Activated CD8-positive, alpha-beta T cell treated with anti-CD3 and anti-CD28 coated beads, Interleukin-2, amount 10 ng/mL, durations not matched to agents 7 days and 5 days (primary cell): ENCODE measurements around the gene KDM8. TPM values are rescaled to one million over a fixed set of nuclear protein-coding genes. Genes with fewer than 3 reads are reported as not detected.

Experiments used
- ATAC-seq: fragments of 150-1000 bp; cut with Tn5 transposase; one replicate; pipeline ENCODE4 v1.10.0; 2021; ENCODE audit warnings: moderate library complexity
- CTCF ChIA-PET: fragments of 350-600 bp; sonication (Branson Sonifier 250); formaldehyde crosslinking; loops from one replicate; lab custom pipeline; 2021; ENCODE audit warnings: antibody characterized with exemption; lab: Charles Lee
- POLR2A ChIA-PET: fragments of 350-600 bp; sonication (Branson Sonifier 250); formaldehyde crosslinking; loops from one replicate; lab custom pipeline; 2021; ENCODE audit warnings: antibody characterized with exemption; lab: Charles Lee
- DNase-seq: peaks from one replicate; pipeline ENCODE4 v3.0.0-alpha.2; 2020
- H3K27ac Mint-ChIP-seq: one replicate; pipeline ENCODE4 v1.8.0; 2021; ENCODE audit warnings: mild to moderate bottlenecking, mixed read lengths
- H3K27me3 Mint-ChIP-seq: one replicate; pipeline ENCODE4 v1.8.0; 2021; ENCODE audit warnings: low read depth, mixed read lengths
- H3K36me3 Mint-ChIP-seq: one replicate; pipeline ENCODE4 v1.8.0; 2021; ENCODE audit warnings: low read depth, mixed read lengths
- H3K4me1 Mint-ChIP-seq: one replicate; pipeline ENCODE4 v1.8.0; 2021; ENCODE audit warnings: low read depth, mixed read lengths
- H3K4me3 Mint-ChIP-seq: one replicate; pipeline ENCODE4 v1.8.0; 2021; ENCODE audit warnings: mild to moderate bottlenecking, mixed read lengths
- H3K9me3 Mint-ChIP-seq: one replicate; pipeline ENCODE4 v1.8.0; 2022; ENCODE audit warnings: mixed read lengths; ENCODE audit not compliant: insufficient read depth
- total RNA-seq, 2 experiments: library from RNA; stranded (reverse); gene quantifications; one replicate each; pipeline ENCODE4 v1.2.3, GENCODE V29; 2021

Gene KDM8
- total RNA-seq = 10 to 100 TPM; 14.7 to 15.0 TPM

- peak within 1 kb of the TSS; percentile 99 for H3K27ac Mint-ChIP-seq
- H3K9me3 Mint-ChIP-seq = no peaks in the 10 kb centered on the region
- ChIA-PET POLR2A (interaction anchor here (0.8 to 2.2 kb wide), 19 partner anchors 9 to 346 kb away, joined by 3 to 15 read pairs (median 6); partner anchors contain the start of genes GTF3C1 and KATNIP), CTCF (interaction anchor here (0.6 to 3.7 kb wide), 16 partner anchors 8 to 207 kb away, joined by 3 to 43 read pairs (median 6); no protein-coding TSS in a partner anchor)
- peak within 1 kb of the TSS; percentile 98 for H3K4me3 Mint-ChIP-seq
- peak; percentile 95 for ATAC-seq
- peaks cover 18% of the 10 kb centered on the region for H3K36me3 Mint-ChIP-seq
- peaks cover 58% of the 10 kb centered on the region for H3K4me1 Mint-ChIP-seq
- no peaks in the 10 kb centered on the region for H3K27me3 Mint-ChIP-seq
- DNase-seq = peak; percentile 100
Measured at GRCh38 chr16:27203507-27204311, at the start of gene KDM8. Gene KDM8 (plus strand): TSS chr16:27203526. CDS start chr16:27210124, 6,598 bp downstream.

- POLR2A ChIA-PET = no interaction called here
Measured at GRCh38 chr16:27154705-27155521, 48.4 kb upstream of the KDM8 start.

GRCh38 chr16:27156579-27156978 is 46.7 kb upstream of the KDM8 start:
- Mint-ChIP-seq H3K9me3 (peaks cover 3% of the 10 kb centered on the region), H3K27me3 (no peaks in the 10 kb centered on the region), H3K27ac (no peak overlapping the region), H3K4me3 (no peak overlapping the region), H3K36me3 (no peaks in the 10 kb centered on the region), H3K4me1 (peaks cover 13% of the 10 kb centered on the region)
- ChIA-PET POLR2A (no interaction called here), CTCF (interaction anchor here (1.0 to 4.1 kb wide), 10 partner anchors 9 to 300 kb away, joined by 3 to 40 read pairs (median 10); no protein-coding TSS in a partner anchor)
- ATAC-seq (no peak), DNase-seq (no peak)

More at GRCh38 chr16:27154705-27155521, 48.4 kb upstream of the KDM8 start:
- CTCF ChIA-PET = interaction anchor here (0.6 to 4.7 kb wide), 15 partner anchors 9 to 301 kb away, joined by 3 to 40 read pairs (median 6); no protein-coding TSS in a partner anchor
- DNase-seq = peak; percentile 76
- no peaks in the 10 kb centered on the region for H3K27me3 Mint-ChIP-seq
- H3K4me1 Mint-ChIP-seq = peaks cover 17% of the 10 kb centered on the region
- H3K9me3 Mint-ChIP-seq = no peaks in the 10 kb centered on the region
- H3K4me3 Mint-ChIP-seq = no peak overlapping the region
- no peaks in the 10 kb centered on the region for H3K36me3 Mint-ChIP-seq
- peak; percentile 76 for ATAC-seq
- H3K27ac Mint-ChIP-seq = no peak overlapping the region

GRCh38 chr16:27161398-27161797 is 41.9 kb upstream of the KDM8 start:
- Mint-ChIP-seq H3K27me3 (no peaks in the 10 kb centered on the region), H3K36me3 (peaks cover 2% of the 10 kb centered on the region), H3K27ac (no peak overlapping the region), H3K4me3 (no peak overlapping the region), H3K9me3 (peaks cover 3% of the 10 kb centered on the region), H3K4me1 (no peaks in the 10 kb centered on the region)
- DNase-seq (no peak), ATAC-seq (no peak)
- ChIA-PET POLR2A (no interaction called here), CTCF (interaction anchor here (2.6 kb wide), 1 partner anchor 8 kb away, joined by 12 read pairs; no protein-coding TSS in a partner anchor)

GRCh38 chr16:27164352-27164751 is 39.0 kb upstream of the KDM8 start:
- ATAC-seq (no peak), DNase-seq (no peak)
- Mint-ChIP-seq H3K4me3 (no peak overlapping the region), H3K27ac (no peak overlapping the region), H3K27me3 (peaks cover 4% of the 10 kb centered on the region), H3K4me1 (peaks cover 11% of the 10 kb centered on the region), H3K9me3 (peaks cover 3% of the 10 kb centered on the region), H3K36me3 (peaks cover 2% of the 10 kb centered on the region)
- POLR2A ChIA-PET = interaction anchor here (0.8 kb wide), 1 partner anchor 35 kb away, joined by 3 read pairs; no protein-coding TSS in a partner anchor
- CTCF ChIA-PET = interaction anchor here (4.5 to 4.9 kb wide), 2 partner anchors 9 to 15 kb away, joined by 12 to 31 read pairs; no protein-coding TSS in a partner anchor

GRCh38 chr16:27165576-27165975 is 37.8 kb upstream of the KDM8 start:
- Mint-ChIP-seq H3K36me3 (peaks cover 2% of the 10 kb centered on the region), H3K27ac (no peak overlapping the region), H3K4me1 (peaks cover 24% of the 10 kb centered on the region), H3K4me3 (no peak overlapping the region), H3K9me3 (peaks cover 3% of the 10 kb centered on the region), H3K27me3 (peaks cover 4% of the 10 kb centered on the region)
- ATAC-seq = no peak
- POLR2A ChIA-PET = no interaction called here
- no peak for DNase-seq
- CTCF ChIA-PET = interaction anchor here (1.1 to 4.9 kb wide), 4 partner anchors 8 to 201 kb away, joined by 4 to 31 read pairs (median 8); no protein-coding TSS in a partner anchor

GRCh38 chr16:27168790-27169189 is 34.5 kb upstream of the KDM8 start:
- peaks cover 50% of the 10 kb centered on the region for H3K4me1 Mint-ChIP-seq
- H3K4me3 Mint-ChIP-seq = no peak overlapping the region
- H3K27me3 Mint-ChIP-seq = peaks cover 4% of the 10 kb centered on the region
- H3K36me3 Mint-ChIP-seq = peaks cover 13% of the 10 kb centered on the region
- DNase-seq (no peak), ATAC-seq (no peak)
- POLR2A ChIA-PET = interaction anchor here (1.3 to 1.5 kb wide), 2 partner anchors 66 to 199 kb away, joined by 3 to 4 read pairs; no protein-coding TSS in a partner anchor
- CTCF ChIA-PET = interaction anchor here (1.1 to 3.7 kb wide), 15 partner anchors 8 to 284 kb away, joined by 3 to 40 read pairs (median 9); partner anchors contain the start of gene KDM8
- peak overlapping the region; percentile 31 for H3K27ac Mint-ChIP-seq
- H3K9me3 Mint-ChIP-seq = peaks cover 8% of the 10 kb centered on the region

- Mint-ChIP-seq H3K4me3 (peak overlapping the region; percentile 15), H3K4me1 (peaks cover 58% of the 10 kb centered on the region), H3K27me3 (peaks cover 4% of the 10 kb centered on the region), H3K9me3 (peaks cover 8% of the 10 kb centered on the region), H3K27ac (peak overlapping the region; percentile 72), H3K36me3 (peaks cover 13% of the 10 kb centered on the region)
- ATAC-seq (peak; percentile 86), DNase-seq (peak; percentile 84)
- ChIA-PET POLR2A (interaction anchor here (0.6 to 1.5 kb wide), 4 partner anchors 15 to 198 kb away, joined by 3 to 4 read pairs (median 3); no protein-coding TSS in a partner anchor), CTCF (interaction anchor here (0.7 to 3.7 kb wide), 24 partner anchors 9 to 1893 kb away, joined by 3 to 40 read pairs (median 4); partner anchors contain the start of gene KDM8)
Measured at GRCh38 chr16:27169511-27170071, 33.7 kb upstream of the KDM8 start.

- ChIA-PET POLR2A (interaction anchor here (0.6 kb wide), 1 partner anchor 201 kb away, joined by 4 read pairs; no protein-coding TSS in a partner anchor), CTCF (interaction anchor here (0.7 to 4.0 kb wide), 11 partner anchors 7 to 278 kb away, joined by 3 to 36 read pairs (median 7); partner anchors contain the start of gene KDM8)
- Mint-ChIP-seq H3K27me3 (peaks cover 4% of the 10 kb centered on the region), H3K4me3 (no peak overlapping the region), H3K4me1 (peaks cover 73% of the 10 kb centered on the region), H3K36me3 (peaks cover 13% of the 10 kb centered on the region), H3K27ac (no peak overlapping the region), H3K9me3 (peaks cover 8% of the 10 kb centered on the region)
- no peak for ATAC-seq
- no peak for DNase-seq
Measured at GRCh38 chr16:27171584-27171983, 31.7 kb upstream of the KDM8 start.

- ChIA-PET CTCF (interaction anchor here (0.6 to 9.9 kb wide), 18 partner anchors 9 to 1073 kb away, joined by 3 to 96 read pairs (median 4); partner anchors contain the start of gene KDM8), POLR2A (interaction anchor here (0.6 to 2.4 kb wide), 14 partner anchors 14 to 233 kb away, joined by 3 to 12 read pairs (median 4); partner anchors contain the start of genes IL21R and KDM8)
- peak overlapping the region; percentile 94 for H3K27ac Mint-ChIP-seq
- H3K4me1 Mint-ChIP-seq = peaks cover 72% of the 10 kb centered on the region
- peaks cover 13% of the 10 kb centered on the region for H3K36me3 Mint-ChIP-seq
- ATAC-seq (peak; percentile 65), DNase-seq (peak; percentile 81)
- H3K4me3 Mint-ChIP-seq = peak overlapping the region; percentile 46
- H3K27me3 Mint-ChIP-seq = no peaks in the 10 kb centered on the region
- peaks cover 8% of the 10 kb centered on the region for H3K9me3 Mint-ChIP-seq
Measured at GRCh38 chr16:27174007-27174406, 29.3 kb upstream of the KDM8 start.
